ENCODE results near the gene TMEM218. TPM values are rescaled to one million over a fixed set of nuclear protein-coding genes. Genes with fewer than 3 reads are reported as not detected.

TMEM218 gene
- total RNA-seq, 2 experiments from 2014 or later = 3.9 to 4.4 TPM

DNA sequence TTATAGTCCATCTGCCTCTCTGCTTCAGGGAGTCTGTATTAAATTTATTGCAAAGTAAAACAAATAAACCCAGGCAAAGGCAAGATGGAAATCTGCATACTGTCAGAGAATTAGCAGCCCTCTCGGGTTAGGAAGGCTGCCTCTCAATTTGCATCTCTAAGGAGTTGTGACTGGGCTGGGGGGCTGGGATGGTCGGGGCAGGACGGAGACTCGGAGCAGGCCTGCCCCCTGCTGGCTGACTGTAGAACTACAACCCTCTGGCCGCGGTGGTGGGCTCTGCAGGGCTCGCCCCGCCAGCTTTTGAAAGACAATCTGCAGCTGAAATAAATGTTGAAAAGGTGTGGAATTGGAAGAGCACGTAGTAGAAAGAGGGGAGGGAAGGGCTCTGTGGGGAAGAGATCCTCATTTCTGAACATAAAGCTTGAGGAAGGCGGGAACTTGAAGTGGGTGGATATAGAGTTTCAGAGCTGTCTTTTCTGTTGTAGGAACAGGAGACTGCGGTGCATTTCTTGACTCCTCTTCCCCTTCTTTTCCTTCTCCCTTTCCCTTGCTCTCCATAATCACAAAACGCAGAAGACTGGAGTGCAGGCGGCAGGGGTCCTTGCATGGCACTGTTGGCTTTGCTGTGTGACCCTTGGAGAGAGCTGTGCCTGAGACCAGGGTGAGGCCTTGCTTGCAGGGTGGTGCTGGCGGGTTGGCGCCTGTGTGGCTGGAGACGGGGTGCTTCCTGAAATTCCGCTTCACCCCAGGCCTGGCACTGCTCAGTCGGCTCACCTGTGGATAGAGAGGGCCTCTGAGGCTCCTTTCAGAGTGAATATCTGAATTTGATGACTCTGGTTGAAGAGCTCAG, 30.5 kb upstream of the TMEM218 start:
- ChIA-PET POLR2A (interaction anchor here (0.7 to 1.2 kb wide), 2 partner anchors 51 to 389 kb away, joined by 3 to 4 read pairs; no protein-coding TSS in a partner anchor), CTCF (interaction anchor here (0.6 to 1.8 kb wide), 13 partner anchors 17 to 379 kb away, joined by 3 to 12 read pairs (median 3); partner anchors contain the start of genes PKNOX2 and TMEM218)
- Mint-ChIP-seq H3K36me3 (ENCODE audit: low read depth) (no peaks in the 10 kb centered on the region), H3K9me3 (no peaks in the 10 kb centered on the region), H3K4me1 (ENCODE audit: low read depth) (peaks cover 6% of the 10 kb centered on the region), H3K27me3 (peaks cover 62% of the 10 kb centered on the region), H3K4me3 (no peak overlapping the region), H3K27ac (no peak overlapping the region)
- DNase-seq = peak; percentile 29 to 76 (median 49)
- Histone ChIP-seq H3K27me3 (ENCODE audit: control insufficient read depth in 1 of 2, insufficient read depth in 2 of 2, low read length in 2 of 2) (peaks cover 17 to 19% of the 10 kb centered on the region in 2 experiments), H3K36me3 (ENCODE audit: insufficient read depth, low read length) (no peaks in the 10 kb centered on the region), H3K9me3 (ENCODE audit: control insufficient read depth in 1 of 2, insufficient read depth in 1 of 2, low read length in 2 of 2) (peaks cover 0 to 3% of the 10 kb centered on the region in 2 experiments), H3K27ac (ENCODE audit: low read depth in 1 of 2, low read length in 2 of 2) (no peak overlapping the region), H3K4me1 (ENCODE audit: insufficient read depth, low read length) (peaks cover 6% of the 10 kb centered on the region), H3K4me3 (ENCODE audit: low read length) (no peak overlapping the region)
- ATAC-seq (ENCODE audit: poor library complexity) = peak; percentile 90
- TF ChIP-seq, protein P1, sequence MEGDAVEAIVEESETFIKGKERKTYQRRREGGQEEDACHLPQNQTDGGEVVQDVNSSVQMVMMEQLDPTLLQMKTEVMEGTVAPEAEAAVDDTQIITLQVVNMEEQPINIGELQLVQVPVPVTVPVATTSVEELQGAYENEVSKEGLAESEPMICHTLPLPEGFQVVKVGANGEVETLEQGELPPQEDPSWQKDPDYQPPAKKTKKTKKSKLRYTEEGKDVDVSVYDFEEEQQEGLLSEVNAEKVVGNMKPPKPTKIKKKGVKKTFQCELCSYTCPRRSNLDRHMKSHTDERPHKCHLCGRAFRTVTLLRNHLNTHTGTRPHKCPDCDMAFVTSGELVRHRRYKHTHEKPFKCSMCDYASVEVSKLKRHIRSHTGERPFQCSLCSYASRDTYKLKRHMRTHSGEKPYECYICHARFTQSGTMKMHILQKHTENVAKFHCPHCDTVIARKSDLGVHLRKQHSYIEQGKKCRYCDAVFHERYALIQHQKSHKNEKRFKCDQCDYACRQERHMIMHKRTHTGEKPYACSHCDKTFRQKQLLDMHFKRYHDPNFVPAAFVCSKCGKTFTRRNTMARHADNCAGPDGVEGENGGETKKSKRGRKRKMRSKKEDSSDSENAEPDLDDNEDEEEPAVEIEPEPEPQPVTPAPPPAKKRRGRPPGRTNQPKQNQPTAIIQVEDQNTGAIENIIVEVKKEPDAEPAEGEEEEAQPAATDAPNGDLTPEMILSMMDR (IDR thresholded peaks at IDR 0.05) = peak; percentile 99
- intact Hi-C loops (cut with DNase I, micrococcal nuclease) = loop anchor here (1.0 to 5.0 kb wide), 2 partner anchors 180 to 225 kb away; partner anchors contain the start of gene HEPN1 (in 1 of the 2)

- Histone ChIP-seq H3K27ac (ENCODE audit: low read depth in 1 of 2, low read length in 2 of 2) (no peak overlapping the region), H3K9me3 (ENCODE audit: control insufficient read depth in 1 of 2, insufficient read depth in 1 of 2, low read length in 2 of 2) (peaks cover 0 to 3% of the 10 kb centered on the region in 2 experiments), H3K4me3 (ENCODE audit: low read length) (no peak overlapping the region), H3K27me3 (ENCODE audit: control insufficient read depth in 1 of 2, insufficient read depth in 2 of 2, low read length in 2 of 2) (peaks cover 17 to 19% of the 10 kb centered on the region in 2 experiments), H3K4me1 (ENCODE audit: insufficient read depth, low read length) (peaks cover 6% of the 10 kb centered on the region), H3K36me3 (ENCODE audit: insufficient read depth, low read length) (no peaks in the 10 kb centered on the region)
- Mint-ChIP-seq H3K4me3 (no peak overlapping the region), H3K36me3 (ENCODE audit: low read depth) (no peaks in the 10 kb centered on the region), H3K27ac (no peak overlapping the region), H3K27me3 (peaks cover 66% of the 10 kb centered on the region), H3K9me3 (no peaks in the 10 kb centered on the region), H3K4me1 (ENCODE audit: low read depth) (peaks cover 6% of the 10 kb centered on the region)
- ChIA-PET CTCF (interaction anchor here (1.8 kb wide), 1 partner anchor 50 kb away, joined by 9 read pairs; no protein-coding TSS in a partner anchor), POLR2A (interaction anchor here (1.2 kb wide), 1 partner anchor 50 kb away, joined by 4 read pairs; no protein-coding TSS in a partner anchor)
- DNase-seq (no peak), ATAC-seq (ENCODE audit: poor library complexity) (no peak)
- intact Hi-C loops (cut with DNase I, micrococcal nuclease) = loop anchor here (1.0 to 5.0 kb wide), 2 partner anchors 179 to 224 kb away; partner anchors contain the start of gene HEPN1 (in 1 of the 2)
- TF ChIP-seq, protein P1 (IDR thresholded peaks at IDR 0.05) = no peak
Observed at GRCh38 chr11:125141178-125141577, 29.8 kb upstream of the TMEM218 start.

GRCh38 chr11:125140233-125140632, 28.8 kb upstream of the TMEM218 start:
- H3K36me3 Mint-ChIP-seq (ENCODE audit: low read depth) = no peaks in the 10 kb centered on the region
- H3K27me3 ChIP-seq (ENCODE audit: control insufficient read depth in 1 of 2, insufficient read depth in 2 of 2, low read length in 2 of 2) = peaks cover 17 to 19% of the 10 kb centered on the region in 2 experiments
- H3K4me1 Mint-ChIP-seq (ENCODE audit: low read depth) = peaks cover 6% of the 10 kb centered on the region
- peaks cover 0 to 3% of the 10 kb centered on the region in 2 experiments for H3K9me3 ChIP-seq (ENCODE audit: control insufficient read depth in 1 of 2, insufficient read depth in 1 of 2, low read length in 2 of 2)
- TF ChIP-seq, protein P1 (IDR thresholded peaks at IDR 0.05) = no peak
- H3K27me3 Mint-ChIP-seq = peaks cover 68% of the 10 kb centered on the region
- H3K9me3 Mint-ChIP-seq = no peaks in the 10 kb centered on the region
- ChIA-PET CTCF (no interaction called here), POLR2A (no interaction called here)
- no peak overlapping the region for H3K4me3 Mint-ChIP-seq
- H3K4me1 ChIP-seq (ENCODE audit: insufficient read depth, low read length) = peaks cover 6% of the 10 kb centered on the region
- H3K36me3 ChIP-seq (ENCODE audit: insufficient read depth, low read length) = no peaks in the 10 kb centered on the region
- H3K4me3 ChIP-seq (ENCODE audit: low read length) = no peak overlapping the region
- no peak for ATAC-seq (ENCODE audit: poor library complexity)
- no peak overlapping the region for H3K27ac ChIP-seq (ENCODE audit: low read depth in 1 of 2, low read length in 2 of 2)
- no peak overlapping the region for H3K27ac Mint-ChIP-seq
- no peak for DNase-seq
- intact Hi-C loops (cut with DNase I, micrococcal nuclease) = loop anchor here in 1 of 2 experiments (5.0 kb wide), 1 partner anchor 223 kb away; the partner anchor contains the start of gene HEPN1

Measured in CD4-positive, alpha-beta T cell (primary cell).